GM21528 (cell line): ENCODE data around the gene PLPPR5.

Experiments used
- ATAC-seq: cut with Tn5 transposase; IDR thresholded peaks from one replicate; pipeline ENCODE4 v1.9.1; 2021; ENCODE audit warnings: mild to moderate bottlenecking, moderate library complexity; ENCODE audit not compliant: unreplicated experiment, low FRiP score

Gene PLPPR5

GRCh38 chr1:98969798-98970490 lies 34.7 kb downstream of the PLPPR5 start:
- no peak for ATAC-seq

DNA sequence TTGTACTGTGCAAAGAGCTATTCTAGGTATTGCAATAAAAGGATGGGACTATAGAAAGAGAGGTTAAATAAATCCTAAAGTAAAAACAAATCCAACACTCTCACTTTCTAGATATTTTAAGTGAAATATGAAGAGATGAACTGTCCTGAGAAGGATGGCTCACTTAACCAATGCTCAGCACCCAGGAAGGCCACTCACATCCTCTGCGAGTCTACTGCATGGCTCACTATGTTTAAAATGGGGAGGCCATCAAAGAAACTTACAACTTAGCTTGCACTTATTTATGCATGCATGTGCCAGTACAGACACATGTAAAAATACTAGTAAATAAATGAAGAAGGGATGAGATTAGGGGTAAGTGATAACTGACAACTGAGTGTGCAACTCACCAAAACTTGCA lies 37.5 kb downstream of the PLPPR5 start:
- no peak for ATAC-seq

GRCh38 chr1:98965394-98965793 lies 39.3 kb downstream of the PLPPR5 start:
- no peak for ATAC-seq

GRCh38 chr1:98964198-98964597 lies 40.5 kb downstream of the PLPPR5 start:
- ATAC-seq = no peak

DNA sequence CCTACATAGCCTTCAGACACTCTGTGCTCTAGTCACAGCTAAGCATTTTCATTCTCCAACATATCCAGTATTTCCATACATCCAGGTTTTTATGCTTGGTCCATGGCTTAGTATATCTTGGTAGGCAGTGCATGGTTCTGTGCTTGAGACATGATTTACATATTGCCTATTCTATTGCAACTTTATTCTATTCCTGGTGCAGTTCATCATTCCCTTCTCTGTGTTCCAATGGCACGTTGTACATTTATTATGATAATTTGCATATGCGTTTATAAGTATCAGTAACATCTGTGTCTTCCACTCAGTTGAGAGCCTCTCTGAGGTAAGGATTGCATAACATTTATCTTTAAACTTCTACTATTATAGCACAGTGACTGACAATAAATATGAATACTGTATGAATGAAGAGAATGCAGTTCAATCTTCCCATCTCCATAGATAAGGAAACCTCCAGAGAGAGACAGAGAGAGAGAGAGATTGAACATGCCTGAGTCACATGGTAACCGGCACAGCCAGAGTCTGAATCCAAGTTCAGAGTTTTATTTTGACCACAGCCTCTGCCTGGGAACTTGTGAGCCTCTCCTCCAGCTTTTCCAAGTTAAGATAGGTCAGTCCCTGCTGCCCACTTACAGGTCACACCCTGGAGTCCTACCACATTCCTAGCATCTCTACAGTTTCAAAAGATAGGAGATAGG lies 41.5 kb downstream of the PLPPR5 start:
- ATAC-seq = no peak

DNA sequence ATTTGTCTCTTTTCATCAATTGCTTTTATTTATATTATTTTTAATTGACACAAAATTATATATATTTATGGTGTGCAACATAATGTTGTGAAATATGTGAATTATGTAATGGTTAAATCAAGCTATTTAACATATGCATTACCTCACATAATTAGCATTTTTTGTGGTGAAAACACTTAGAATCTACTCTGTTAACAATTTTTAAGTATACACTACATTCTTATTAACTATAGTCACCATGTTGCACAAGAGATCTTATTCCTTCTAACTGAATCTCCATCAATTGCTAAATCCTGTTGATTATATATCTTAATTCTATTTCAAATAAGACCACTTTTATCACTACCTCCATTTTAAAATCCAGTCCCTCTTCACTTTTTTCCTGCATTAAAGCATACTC lies 42.5 kb downstream of the PLPPR5 start:
- no peak for ATAC-seq

- no peak for ATAC-seq
Observed at GRCh38 chr1:98949621-98950020, 55.0 kb downstream of the PLPPR5 start.

- no peak for ATAC-seq
Observed at GRCh38 chr1:98949166-98949565, 55.5 kb downstream of the PLPPR5 start.

DNA sequence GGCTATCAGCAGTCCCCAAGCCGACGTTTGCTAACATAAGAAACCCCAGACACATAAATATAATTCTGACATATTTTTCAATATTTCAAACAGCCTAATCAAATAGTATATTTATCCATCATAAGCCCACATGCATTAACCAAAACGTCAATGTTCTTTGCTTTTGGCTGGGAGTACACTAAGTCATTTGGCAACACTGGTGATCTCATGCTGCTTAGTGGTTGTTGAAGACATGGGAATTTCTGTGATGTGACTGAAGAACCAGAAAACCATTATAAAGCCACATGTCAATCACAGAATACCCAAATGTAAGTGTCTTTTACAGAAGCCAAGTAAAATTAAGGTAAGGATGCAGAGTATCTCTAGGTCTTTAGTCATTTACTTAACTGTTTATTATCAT lies 57.6 kb downstream of the PLPPR5 start:
- ATAC-seq = no peak

DNA sequence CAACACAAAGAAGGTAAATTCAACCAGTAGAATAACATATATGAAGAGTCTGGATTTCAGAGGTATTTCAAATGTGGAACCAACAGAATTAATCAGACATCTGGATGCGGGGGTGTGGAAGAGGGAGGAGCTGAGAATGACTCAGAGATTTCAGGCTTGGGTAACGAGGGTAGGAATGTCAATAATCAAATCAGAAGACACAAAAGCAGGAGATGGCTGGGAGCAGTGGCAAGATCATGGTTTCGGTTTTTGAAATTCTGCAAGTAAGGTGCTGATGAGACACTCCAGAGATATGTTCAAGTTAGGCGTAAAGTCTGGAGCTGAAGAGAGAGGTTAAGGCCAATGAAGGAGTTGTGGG lies 64.0 kb downstream of the PLPPR5 start:
- ATAC-seq = no peak

GRCh38 chr1:98940069-98940721 lies 64.5 kb downstream of the PLPPR5 start:
- no peak for ATAC-seq

DNA sequence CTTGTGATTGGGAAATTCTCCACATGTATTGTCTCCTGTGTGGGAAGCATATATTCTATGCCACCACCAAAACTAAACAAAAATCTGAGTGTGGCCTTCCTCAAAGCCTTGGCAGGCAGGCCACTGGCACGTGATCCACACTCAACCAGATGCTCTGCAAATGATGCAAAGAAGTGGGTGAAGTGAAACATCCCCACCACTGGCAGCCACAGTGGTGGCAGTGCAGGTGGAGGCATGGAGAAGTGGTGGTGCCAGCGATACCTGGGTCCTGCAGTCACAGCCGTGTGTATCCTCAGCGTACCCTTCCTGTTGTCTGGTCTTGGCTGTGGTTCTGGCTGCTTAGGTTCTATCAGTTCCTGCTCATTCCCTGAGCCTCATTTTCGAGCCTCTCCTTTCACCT lies 65.2 kb downstream of the PLPPR5 start:
- no peak for ATAC-seq

DNA sequence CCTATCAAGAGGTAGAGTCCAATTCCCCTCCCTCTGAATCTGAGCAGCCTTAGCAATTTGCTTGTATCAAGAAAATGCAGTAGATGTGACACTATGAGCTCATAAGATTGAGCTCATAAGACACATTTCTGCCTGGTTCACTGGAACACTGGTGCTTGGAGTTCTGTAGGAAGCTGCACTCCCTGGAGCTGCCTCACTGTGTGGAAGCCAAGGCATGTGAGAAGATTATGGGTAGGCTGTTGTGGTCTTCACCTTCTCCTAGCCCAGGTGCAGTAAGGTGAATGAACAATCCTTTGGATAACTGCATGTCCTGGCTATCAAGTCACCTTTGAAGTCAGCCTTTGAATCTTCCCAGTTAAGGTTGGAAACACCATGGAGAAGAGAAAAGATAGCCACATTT lies 67.3 kb downstream of the PLPPR5 start:
- ATAC-seq = no peak

DNA sequence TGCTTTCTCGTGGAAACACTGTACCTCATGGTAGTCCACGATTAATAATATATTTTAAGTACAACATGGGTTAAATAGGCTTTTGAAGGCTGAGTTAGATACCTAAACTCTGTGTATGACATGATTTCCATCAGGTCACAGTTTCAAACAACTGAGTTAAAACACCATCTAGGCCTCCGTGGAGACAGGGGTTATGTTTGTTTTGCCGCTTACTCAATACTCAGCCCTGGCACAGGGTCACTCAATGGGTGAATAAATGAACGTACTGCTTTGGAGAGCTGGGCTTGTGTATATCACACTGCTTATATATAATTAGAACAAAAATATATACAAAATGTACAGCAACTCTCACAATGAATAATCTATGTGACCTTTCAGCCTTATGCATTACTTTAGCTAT lies 72.5 kb downstream of the PLPPR5 start:
- ATAC-seq = no peak

GRCh38 chr1:98931128-98931835 lies 73.4 kb downstream of the PLPPR5 start:
- ATAC-seq = no peak

DNA sequence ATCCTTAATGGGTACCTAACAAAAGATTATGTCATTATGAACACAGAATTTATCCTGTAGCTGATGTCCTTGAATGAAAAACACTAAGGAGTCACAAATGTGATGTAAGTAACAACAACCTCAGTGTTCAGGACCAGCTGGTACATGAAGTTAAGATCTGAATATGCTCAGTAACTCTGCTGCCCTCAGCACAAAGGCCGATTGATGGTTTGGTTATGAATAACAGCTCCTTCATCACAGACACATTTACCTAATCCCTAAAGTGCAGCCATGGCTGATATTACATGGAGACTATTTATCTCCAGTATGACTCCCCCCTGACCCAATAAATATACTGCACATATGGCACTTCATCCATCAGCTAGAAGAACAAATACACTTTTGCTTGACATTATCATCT lies 75.2 kb downstream of the PLPPR5 start:
- no peak for ATAC-seq

DNA sequence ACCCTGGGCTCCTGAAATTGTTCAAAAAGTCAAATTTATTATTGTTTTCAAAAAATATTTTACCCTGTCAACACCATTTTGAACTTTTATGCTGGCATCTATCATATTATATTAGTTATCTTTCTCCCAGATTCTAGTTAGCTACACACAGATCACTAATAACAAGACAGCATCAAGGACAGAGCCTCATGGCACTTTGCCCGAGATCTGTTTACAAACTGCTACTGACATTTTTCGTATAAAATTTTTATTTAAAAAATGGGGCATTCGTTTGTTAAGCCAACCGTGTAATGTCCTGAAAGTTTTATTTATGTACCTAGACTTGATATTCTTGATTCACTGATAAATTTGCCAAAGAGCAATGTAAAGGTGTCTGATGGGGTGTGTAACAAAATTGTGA lies 78.1 kb downstream of the PLPPR5 start:
- ATAC-seq = no peak

GRCh38 chr1:98924977-98925376 lies 79.7 kb downstream of the PLPPR5 start:
- no peak for ATAC-seq

GRCh38 chr1:98923667-98924066 lies 81.0 kb downstream of the PLPPR5 start:
- ATAC-seq = no peak

DNA sequence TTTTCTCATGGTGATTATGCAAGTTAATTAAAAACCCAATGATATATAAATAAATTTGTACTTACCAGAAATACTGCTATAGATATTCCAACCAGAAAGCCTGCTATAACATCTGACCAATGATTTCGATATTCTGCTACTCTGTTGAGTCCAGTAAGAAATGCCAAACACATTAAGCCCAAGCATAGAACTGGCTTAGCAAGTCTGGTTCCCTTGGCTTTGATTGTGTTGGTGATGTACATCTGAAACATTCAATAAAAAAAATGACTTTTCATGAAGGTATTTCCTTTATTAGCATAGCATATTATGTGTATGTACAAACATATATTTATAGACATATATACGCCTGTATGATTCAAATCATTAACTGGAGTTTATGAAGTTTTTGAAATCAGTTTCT lies 82.8 kb downstream of the PLPPR5 start:
- no peak for ATAC-seq

GRCh38 chr1:98920441-98921110 lies 84.1 kb downstream of the PLPPR5 start:
- no peak for ATAC-seq
